Suprapubic skin (tissue), 4 donors: ENCODE data around the gene CSMD2. TPM values are rescaled to one million over a fixed set of nuclear protein-coding genes. Genes with fewer than 3 reads are reported as not detected.

Source experiments
- DNase-seq, 2 donors: peaks; one replicate each; pipeline ENCODE4 v3.0.0-alpha.2; 2019; ENCODE audit warnings: low spot score in 2 of 2
- H3K27ac ChIP-seq: fragments of 200-600 bp; sonication (generic); one replicate; pipeline ENCODE4 v1.5.1; 2019
- H3K27me3 ChIP-seq: fragments of 200-600 bp; sonication (generic); one replicate; pipeline ENCODE4 v1.5.1; 2019
- H3K36me3 ChIP-seq: fragments of 200-600 bp; sonication (generic); one replicate; pipeline ENCODE4 v1.5.1; 2019
- H3K4me1 ChIP-seq: fragments of 200-600 bp; sonication (generic); one replicate; pipeline ENCODE4 v1.5.1; 2019
- H3K4me3 ChIP-seq: fragments of 200-600 bp; sonication (generic); one replicate; pipeline ENCODE4 v1.5.1; 2019; ENCODE audit warnings: mild to moderate bottlenecking
- H3K9me3 ChIP-seq: fragments of 200-600 bp; sonication (generic); one replicate; pipeline ENCODE4 v1.5.1; 2019
- CTCF ChIP-seq, 2 donors: fragments of 200-600 bp in 1 of 2; fragments of 450-650 bp in 1 of 2; sonication (generic) in 1 of 2; IDR thresholded peaks; one replicate each; pipeline ENCODE4 v1.5.1; 2016 to 2019; ENCODE audit warnings: antibody characterized with exemption in 2 of 2, mild to moderate bottlenecking in 1 of 2, moderate library complexity in 1 of 2
- EP300 ChIP-seq: sonication (generic); formaldehyde crosslinking; IDR thresholded peaks from one replicate; pipeline ENCODE4 v1.6.1; 2017; ENCODE audit warnings: antibody characterized with exemption
- POLR2A ChIP-seq, 2 donors: fragments of 450-650 bp; IDR thresholded peaks; one replicate each; pipeline ENCODE4 v1.6.1; 2017; ENCODE audit warnings: antibody characterized with exemption in 2 of 2, mild to moderate bottlenecking in 2 of 2, moderate library complexity in 2 of 2
- POLR2AphosphoS5 ChIP-seq, 3 donors: sonication (generic); formaldehyde crosslinking; IDR thresholded peaks; one replicate each; pipeline ENCODE4 v1.6.1; 2017; ENCODE audit warnings: antibody characterized with exemption in 3 of 3
- WGBS: methylation state at CpG from one replicate; pipeline ENCODE4 v1.1.5; 2018; 5-methylcytosine and 5-hydroxymethylcytosine counted together
- total RNA-seq, 4 donors: library from RNA; depleted of rRNA; stranded (reverse); fragments of >200 nt; gene quantifications; one replicate each; pipeline ENCODE4 v1.1.0, GENCODE V29; 2016

CSMD2 gene
- total RNA-seq, 4 donors from 2014 or later = 0.08 to 0.55 (median 0.13) TPM

DNA sequence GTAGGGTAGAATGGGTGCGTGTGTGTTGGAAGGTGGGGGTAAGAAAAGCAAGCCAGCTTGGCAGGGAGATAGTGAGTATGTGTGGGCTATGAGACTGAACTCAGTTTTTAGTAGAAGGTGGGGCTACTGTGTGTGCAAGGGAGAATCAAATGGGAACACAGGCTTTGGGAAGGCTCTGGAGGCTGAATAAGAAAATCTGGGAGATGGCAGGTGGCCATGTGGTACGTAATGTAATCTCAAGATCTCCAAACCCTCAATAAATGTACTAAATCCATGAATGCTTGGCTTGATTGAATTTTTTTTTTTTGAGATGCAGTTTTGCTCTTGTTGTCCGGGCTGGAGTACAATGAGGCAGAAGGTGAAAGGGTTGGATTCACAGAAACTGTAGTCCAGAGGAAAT, 696.1 kb downstream of the CSMD2 start:
- no peak for DNase-seq
- H3K27me3 ChIP-seq = no peaks in the 10 kb centered on the region
- H3K27ac ChIP-seq = no peak overlapping the region
- H3K36me3 ChIP-seq = no peaks in the 10 kb centered on the region
- WGBS = 76% methylated on average over 3 of the region's 3 CpGs
- TF ChIP-seq EP300 = no peak
- no peak for TF ChIP-seq CTCF (IDR thresholded peaks at IDR 0.05)
- no peak for TF ChIP-seq POLR2AphosphoS5 (IDR thresholded peaks at IDR 0.05)
- no peak for TF ChIP-seq POLR2A (IDR thresholded peaks at IDR 0.05)
- no peak overlapping the region for H3K4me3 ChIP-seq
- no peaks in the 10 kb centered on the region for H3K9me3 ChIP-seq
- peaks cover 35% of the 10 kb centered on the region for H3K4me1 ChIP-seq

- peaks cover 31% of the 10 kb centered on the region for H3K4me1 ChIP-seq
- H3K9me3 ChIP-seq = no peaks in the 10 kb centered on the region
- H3K36me3 ChIP-seq = no peaks in the 10 kb centered on the region
- H3K4me3 ChIP-seq = no peak overlapping the region
- H3K27ac ChIP-seq = no peak overlapping the region
- TF ChIP-seq POLR2AphosphoS5 (IDR thresholded peaks at IDR 0.05) = no peak
- no peak for TF ChIP-seq EP300
- TF ChIP-seq CTCF (IDR thresholded peaks at IDR 0.05) = no peak
- TF ChIP-seq POLR2A (IDR thresholded peaks at IDR 0.05) = no peak
- no peaks in the 10 kb centered on the region for H3K27me3 ChIP-seq
- DNase-seq = no peak
- 90% methylated on average over 2 of the region's 4 CpGs for WGBS
These were observed 696.5 kb downstream of the CSMD2 start for GRCh38 chr1:33468531-33468930.

DNA sequence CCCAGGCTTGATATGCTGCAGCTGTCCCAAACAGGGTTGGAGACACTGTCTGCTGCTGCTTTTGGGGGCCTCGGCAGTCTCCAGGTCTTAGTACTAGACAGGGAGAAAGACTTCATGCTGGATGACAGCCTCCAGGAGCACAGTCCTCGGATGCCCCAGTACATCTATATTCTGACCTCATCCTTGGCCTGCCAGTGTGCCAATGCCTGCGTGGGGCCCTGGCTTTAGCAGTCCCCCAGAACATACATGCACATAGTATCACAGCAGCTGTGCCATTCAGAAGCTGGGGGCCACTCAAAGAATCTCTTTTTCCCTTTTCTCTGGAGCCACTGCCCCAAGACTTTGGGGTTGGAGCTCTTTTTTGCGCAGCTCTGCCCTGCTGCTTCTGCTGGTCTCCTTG, 697.0 kb downstream of the CSMD2 start:
- no peaks in the 10 kb centered on the region for H3K27me3 ChIP-seq
- no peaks in the 10 kb centered on the region for H3K9me3 ChIP-seq
- H3K27ac ChIP-seq = no peak overlapping the region
- peaks cover 26% of the 10 kb centered on the region for H3K4me1 ChIP-seq
- no peak overlapping the region for H3K4me3 ChIP-seq
- DNase-seq = no peak
- TF ChIP-seq EP300 (no peak), CTCF (IDR thresholded peaks at IDR 0.05) (no peak), POLR2A (IDR thresholded peaks at IDR 0.05) (no peak), POLR2AphosphoS5 (IDR thresholded peaks at IDR 0.05) (no peak)
- no peaks in the 10 kb centered on the region for H3K36me3 ChIP-seq
- 86% methylated on average over 3 of the region's 4 CpGs for WGBS

DNA sequence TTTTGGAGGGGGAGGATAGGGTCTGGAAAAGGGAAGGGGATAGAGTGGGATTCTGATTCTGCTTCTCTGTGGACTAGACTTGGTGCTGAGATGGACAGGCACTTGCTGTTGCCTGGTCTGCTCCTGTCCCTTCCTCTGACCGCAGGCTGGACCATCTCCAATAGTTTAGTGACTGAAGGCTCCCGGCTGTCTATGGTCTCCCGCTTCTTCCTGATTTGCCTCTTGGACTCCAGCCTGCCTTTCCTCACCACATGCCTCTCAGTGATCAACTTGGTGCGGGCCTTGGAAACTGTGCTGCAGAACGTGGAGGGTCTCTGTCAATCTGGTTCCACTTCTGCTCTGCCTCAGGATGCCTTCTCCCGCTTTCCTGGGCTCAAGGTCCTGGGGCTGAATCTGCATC, 698.9 kb downstream of the CSMD2 start:
- H3K9me3 ChIP-seq = no peaks in the 10 kb centered on the region
- no peaks in the 10 kb centered on the region for H3K27me3 ChIP-seq
- no peak for TF ChIP-seq POLR2A (IDR thresholded peaks at IDR 0.05)
- TF ChIP-seq CTCF (IDR thresholded peaks at IDR 0.05) = no peak
- no peak for TF ChIP-seq POLR2AphosphoS5 (IDR thresholded peaks at IDR 0.05)
- TF ChIP-seq EP300 = no peak
- peaks cover 10% of the 10 kb centered on the region for H3K4me1 ChIP-seq
- no peak for DNase-seq
- no peaks in the 10 kb centered on the region for H3K36me3 ChIP-seq
- no peak overlapping the region for H3K27ac ChIP-seq
- 70% methylated on average over 6 of the region's 6 CpGs for WGBS
- no peak overlapping the region for H3K4me3 ChIP-seq

DNA sequence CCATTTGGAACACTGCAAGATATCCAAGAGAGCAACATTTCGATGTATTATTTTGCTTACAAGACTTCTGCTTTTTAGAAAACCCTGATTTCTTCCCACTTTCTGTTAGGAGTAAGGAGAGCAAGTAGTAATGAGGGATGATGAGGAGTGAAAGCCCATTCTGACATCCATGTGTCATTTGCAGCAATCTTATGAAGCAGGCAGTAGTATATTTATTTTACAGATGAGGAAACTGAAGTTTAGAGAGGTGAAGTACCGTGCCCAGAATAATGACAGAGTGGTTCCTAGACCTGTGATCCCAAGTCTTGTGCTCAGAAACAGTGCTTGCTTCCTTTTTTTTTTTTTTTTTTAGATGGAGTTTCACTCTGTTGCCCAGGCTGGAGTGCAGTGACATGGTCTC, 699.7 kb downstream of the CSMD2 start:
- Histone ChIP-seq H3K4me1 (peaks cover 3% of the 10 kb centered on the region), H3K4me3 (no peak overlapping the region), H3K9me3 (no peaks in the 10 kb centered on the region), H3K27ac (no peak overlapping the region), H3K36me3 (no peaks in the 10 kb centered on the region), H3K27me3 (no peaks in the 10 kb centered on the region)
- TF ChIP-seq POLR2AphosphoS5 (IDR thresholded peaks at IDR 0.05) (no peak), POLR2A (IDR thresholded peaks at IDR 0.05) (no peak), EP300 (no peak), CTCF (IDR thresholded peaks at IDR 0.05) (no peak)
- WGBS = 91% methylated on average over 2 of the region's 2 CpGs
- DNase-seq = no peak
